CD4-positive, alpha-beta memory T cell (primary cell): ENCODE measurements around the gene RNF121. TPM values are rescaled to one million over a fixed set of nuclear protein-coding genes. Genes with fewer than 3 reads are reported as not detected.
A peak's percentile ranks its signal among the peaks of the same experiment; 100 is the strongest.
"Not testable (repeated sequence)": the region's sequence is repeated elsewhere in the genome, so short reads cannot be mapped to it uniquely, and the experiment has no call there.

ENCODE experiments used
- CTCF ChIA-PET: fragments of 350-600 bp; sonication (Branson Sonifier 250); formaldehyde crosslinking; loops from one replicate; lab custom pipeline; 2021; ENCODE audit warnings: inconsistent platforms; ENCODE audit not compliant: partially characterized antibody; lab: Charles Lee
- POLR2A ChIA-PET: fragments of 350-600 bp; sonication (Branson Sonifier 250); formaldehyde crosslinking; loops from one replicate; lab custom pipeline; 2021; ENCODE audit not compliant: partially characterized antibody; lab: Charles Lee
- DNase-seq, 5 donors: peaks; one replicate each; pipeline versions ENCODE4 v3.0.0 to v3.0.0-alpha.2; 2020 to 2022; ENCODE audit warnings: mixed read lengths in 1 of 5
- H3K27ac ChIP-seq: one replicate; pipeline ENCODE4 v1.7.0; 2013; ENCODE audit warnings: low read depth, low read length
- H3K27me3 ChIP-seq: 2 replicates; pipeline ENCODE4 v1.7.0; 2013; ENCODE audit warnings: mild to moderate bottlenecking, low read length, moderate library complexity; ENCODE audit not compliant: insufficient read depth
- H3K36me3 ChIP-seq: 2 replicates; pipeline ENCODE4 v1.7.0; 2013; ENCODE audit warnings: mild to moderate bottlenecking, low read length, moderate library complexity; ENCODE audit not compliant: insufficient read depth
- H3K4me1 ChIP-seq: 2 replicates; pipeline ENCODE4 v1.7.0; 2013; ENCODE audit warnings: mild to moderate bottlenecking, low read length, moderate library complexity; ENCODE audit not compliant: insufficient read depth
- H3K4me3 ChIP-seq, 2 donors: one replicate each; pipeline ENCODE4 v1.7.0; 2013; ENCODE audit warnings: low read length in 2 of 2, mild to moderate bottlenecking in 1 of 2
- H3K9me3 ChIP-seq, 2 donors: one replicate each; pipeline ENCODE4 v1.7.0; 2013; ENCODE audit warnings: low read length in 2 of 2, control low read depth in 1 of 2; ENCODE audit not compliant: control insufficient read depth in 1 of 2
- H3K27ac Mint-ChIP-seq, 7 donors: one replicate each; pipeline ENCODE4 v1.8.0; 2020 to 2021; ENCODE audit warnings: mixed read lengths in 7 of 7, mild to moderate bottlenecking in 6 of 7, inconsistent platforms in 3 of 7, moderate library complexity in 3 of 7
- H3K27me3 Mint-ChIP-seq, 2 donors: one replicate each; pipeline ENCODE4 v1.8.0; 2020 to 2021; ENCODE audit warnings: mixed read lengths in 2 of 2
- H3K36me3 Mint-ChIP-seq, 2 donors: one replicate each; pipeline ENCODE4 v1.8.0; 2020 to 2021; ENCODE audit warnings: mixed read lengths in 2 of 2, inconsistent platforms in 1 of 2, mild to moderate bottlenecking in 1 of 2
- H3K4me1 Mint-ChIP-seq, 4 donors: one replicate each; pipeline ENCODE4 v1.8.0; 2020 to 2021; ENCODE audit warnings: mixed read lengths in 4 of 4, mild to moderate bottlenecking in 1 of 4
- H3K4me3 Mint-ChIP-seq, 8 donors: one replicate each; pipeline ENCODE4 v1.8.0; 2020 to 2021; ENCODE audit warnings: mixed read lengths in 8 of 8, mild to moderate bottlenecking in 7 of 8, moderate library complexity in 6 of 8, inconsistent platforms in 3 of 8
- H3K9me3 Mint-ChIP-seq, 8 donors: one replicate each; pipeline ENCODE4 v1.8.0; 2020 to 2021; ENCODE audit warnings: mixed read lengths in 8 of 8, mild to moderate bottlenecking in 5 of 8, inconsistent platforms in 3 of 8, moderate library complexity in 1 of 8
- intact Hi-C: fragments of 100-400 bp; cut with micrococcal nuclease; formaldehyde crosslinking; loops from one replicate; pipeline ENCODE4 v1.15.1; 2023
- polyA plus RNA-seq, 2 donors: library from polyadenylated mRNA; unstranded; fragments of 300-500 nt; fragmentation: Illumina TruSeq; gene quantifications; one replicate each; pipeline ENCODE4 v1.2.3, GENCODE V29; 2021
- total RNA-seq, 2 experiments: library from RNA; stranded (reverse); gene quantifications; one replicate each; pipeline ENCODE4 v1.2.3, GENCODE V29; 2021

RNF121 gene
- total RNA-seq (10 to 100 TPM; 28.0 to 33.0 TPM), polyA plus RNA-seq (1 to 10 TPM; 7.5 to 8.2 TPM)

DNA sequence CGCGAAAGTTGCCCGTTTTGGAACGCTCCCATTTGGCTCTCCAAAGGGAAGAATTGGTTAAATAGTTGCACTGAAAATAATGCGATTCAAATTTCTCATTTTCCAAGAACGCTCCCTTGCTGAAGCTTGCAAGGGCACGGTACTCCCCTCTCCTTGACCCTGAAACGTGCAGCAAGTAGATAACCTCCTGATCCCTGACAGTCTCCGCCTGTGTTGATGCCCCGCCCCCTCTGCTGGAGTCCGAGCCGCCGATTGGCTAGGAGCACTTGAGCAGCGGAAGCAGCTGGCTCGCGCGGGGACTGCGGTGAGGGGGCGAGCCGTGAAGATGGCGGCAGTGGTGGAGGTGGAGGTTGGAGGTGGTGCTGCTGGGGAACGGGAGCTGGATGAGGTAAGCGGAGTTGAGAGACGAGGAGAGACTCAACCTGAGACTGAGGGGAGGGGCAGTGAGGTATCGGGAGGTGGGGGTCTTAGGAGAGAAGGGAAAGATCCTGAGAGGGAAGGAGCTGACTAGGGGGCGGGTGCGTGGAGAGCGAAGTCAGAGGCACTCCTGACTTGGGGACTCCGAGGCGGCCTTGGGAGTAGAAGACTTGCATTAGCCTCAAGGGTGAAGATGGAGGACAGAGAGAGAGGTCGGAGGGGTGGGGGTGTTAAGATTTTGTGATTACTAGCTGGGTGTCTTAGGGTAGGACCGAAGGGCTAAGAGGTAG, at the start of gene RNF121:
Gene RNF121 (plus strand): TSS at position 310 of the 707 bp plus-strand sequence. CDS start 16 bp downstream, at position 326.
- intact Hi-C loops: loop anchor here (1.0 to 5.0 kb wide), 7 partner anchors 116 to 503 kb away; partner anchors contain the start of genes ANAPC15, CLPB, LAMTOR1 and LRRC51

DNA sequence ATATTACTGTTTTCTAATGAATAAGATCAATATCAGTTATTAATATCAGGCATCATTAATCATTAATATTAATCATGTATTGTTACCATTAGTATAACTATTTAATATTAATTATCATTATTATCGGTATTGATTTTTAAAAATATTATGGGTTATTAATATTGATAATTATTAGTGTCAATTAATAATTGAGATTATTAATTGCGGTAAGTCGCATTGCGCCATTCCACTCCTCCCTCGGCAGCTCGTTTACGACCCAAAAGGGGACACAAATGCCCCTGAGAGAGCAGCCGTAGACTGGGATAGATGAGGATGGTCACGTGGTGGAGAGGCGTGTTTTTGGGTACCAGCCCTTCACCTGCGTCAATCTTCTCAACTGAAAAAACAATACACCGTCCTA, 43.0 kb upstream of the RNF121 start:
- H3K27ac Mint-ChIP-seq, H3K27me3 Mint-ChIP-seq, CTCF ChIA-PET, H3K4me1 Mint-ChIP-seq, H3K27ac ChIP-seq, POLR2A ChIA-PET, H3K36me3 ChIP-seq, H3K4me3 ChIP-seq, intact Hi-C loops, H3K27me3 ChIP-seq, H3K4me3 Mint-ChIP-seq, H3K9me3 ChIP-seq, DNase-seq, H3K4me1 ChIP-seq, H3K9me3 Mint-ChIP-seq: not testable (repeated sequence)
- H3K36me3 Mint-ChIP-seq: peaks cover 9 to 11% of the 10 kb centered on the region in 2 donors

More for the DNA sequence above, at the start of gene RNF121:
- H3K27me3 ChIP-seq: no peaks in the 10 kb centered on the region
- peak within 1 kb of the TSS; percentile 92 to 96 for H3K4me3 ChIP-seq
- H3K4me1 ChIP-seq: peaks cover 41% of the 10 kb centered on the region
- Mint-ChIP-seq H3K27ac (peak within 1 kb of the TSS; percentile 92 to 100 (median 99)), H3K36me3 (peaks cover 0 to 16% of the 10 kb centered on the region in 2 donors), H3K9me3 (no peaks in the 10 kb centered on the region), H3K4me3 (peak within 1 kb of the TSS; percentile 95 to 100 (median 98)), H3K27me3 (no peaks in the 10 kb centered on the region), H3K4me1 (peaks cover 40 to 59% (median 50%) of the 10 kb centered on the region in 4 donors)
- no peaks in the 10 kb centered on the region for H3K36me3 ChIP-seq
- peak; percentile 96 to 99 (median 96) for DNase-seq
- ChIA-PET CTCF (interaction anchor here (0.6 to 2.1 kb wide), 5 partner anchors 16 to 502 kb away, joined by 3 to 7 read pairs (median 4); no protein-coding TSS in a partner anchor), POLR2A (interaction anchor here (0.9 to 2.9 kb wide), 14 partner anchors 9 to 476 kb away, joined by 3 to 33 read pairs (median 6); partner anchors contain the start of genes ANAPC15, IL18BP, INPPL1 and LAMTOR1)
- H3K9me3 ChIP-seq: no peaks in the 10 kb centered on the region
- H3K27ac ChIP-seq: peak within 1 kb of the TSS; percentile 84

DNA sequence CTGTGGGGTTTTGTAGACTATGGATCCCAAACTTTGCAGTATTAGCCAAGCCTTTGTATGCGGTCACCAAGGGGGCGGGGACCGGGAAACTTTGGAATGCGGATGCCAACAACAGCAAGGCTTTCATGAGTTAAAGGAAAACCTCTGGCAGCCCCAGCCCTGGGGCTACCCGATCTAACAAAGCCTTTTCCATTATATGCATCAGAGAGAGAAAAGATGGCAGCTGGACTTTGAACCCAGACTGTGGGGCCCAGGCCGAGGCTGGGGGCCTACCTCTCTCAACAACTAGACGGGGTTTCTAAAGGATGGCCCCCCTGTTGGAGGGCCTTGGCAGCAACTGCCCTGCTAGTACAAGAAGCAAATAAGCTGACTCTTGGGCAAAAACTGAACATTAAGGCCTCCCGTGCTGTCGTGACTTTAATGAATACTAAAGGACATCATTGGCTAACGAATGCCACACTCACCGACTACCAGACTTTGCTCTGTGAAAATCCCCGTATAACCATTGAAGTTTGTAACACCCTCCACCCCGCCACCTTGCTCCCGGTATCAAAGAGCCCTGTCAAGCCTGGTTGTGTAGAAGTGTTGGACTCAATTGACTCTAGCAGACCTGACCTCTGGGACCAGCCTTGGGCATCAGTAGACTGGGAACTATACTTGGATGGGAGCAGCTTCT, 40.4 kb upstream of the RNF121 start:
- intact Hi-C loops, H3K4me1 ChIP-seq, H3K36me3 ChIP-seq, H3K27me3 Mint-ChIP-seq, DNase-seq, H3K4me3 Mint-ChIP-seq, H3K27me3 ChIP-seq, H3K4me1 Mint-ChIP-seq, H3K27ac ChIP-seq, H3K9me3 ChIP-seq, H3K4me3 ChIP-seq, H3K9me3 Mint-ChIP-seq, CTCF ChIA-PET, POLR2A ChIA-PET, H3K36me3 Mint-ChIP-seq, H3K27ac Mint-ChIP-seq: not testable (repeated sequence)

DNA sequence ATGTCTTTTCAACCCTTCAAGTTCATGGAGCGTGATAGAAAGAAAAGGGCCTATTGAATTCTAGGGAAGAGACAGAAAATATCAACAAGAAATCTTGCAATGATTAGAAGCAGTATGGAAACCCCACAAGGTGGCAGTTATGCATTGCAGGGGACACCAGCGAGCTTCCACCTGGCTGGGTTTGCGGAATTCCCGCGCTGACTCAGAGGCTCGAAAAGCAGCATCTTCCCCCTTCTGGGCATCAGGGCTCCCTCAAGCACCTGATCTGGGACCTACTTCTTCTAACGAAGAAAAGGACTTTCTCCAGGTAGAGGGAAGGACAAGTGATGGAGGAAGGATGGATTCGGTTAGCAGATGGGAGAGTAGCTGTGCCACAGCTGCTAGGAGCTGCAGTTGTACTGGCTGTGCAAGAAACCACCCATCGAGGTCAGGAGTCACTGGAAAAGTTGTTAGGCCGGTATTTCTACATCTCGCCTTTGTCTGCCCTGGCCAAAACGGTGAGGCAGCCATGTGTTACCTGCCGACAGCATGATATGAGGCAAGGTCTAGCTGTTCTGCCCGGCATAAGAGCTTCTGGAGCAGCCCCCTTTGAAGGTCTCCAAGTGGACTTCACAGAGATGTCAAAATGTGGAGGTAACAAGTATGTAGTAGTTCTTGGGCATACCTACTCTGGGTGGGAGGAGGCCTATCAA, 39.5 kb upstream of the RNF121 start:
- H3K4me3 Mint-ChIP-seq, H3K27me3 Mint-ChIP-seq, H3K9me3 ChIP-seq, H3K36me3 ChIP-seq, H3K27ac Mint-ChIP-seq, CTCF ChIA-PET, H3K9me3 Mint-ChIP-seq, H3K36me3 Mint-ChIP-seq, H3K27me3 ChIP-seq, H3K4me1 Mint-ChIP-seq, H3K27ac ChIP-seq, POLR2A ChIA-PET, H3K4me1 ChIP-seq, H3K4me3 ChIP-seq, DNase-seq, intact Hi-C loops: not testable (repeated sequence)

DNA sequence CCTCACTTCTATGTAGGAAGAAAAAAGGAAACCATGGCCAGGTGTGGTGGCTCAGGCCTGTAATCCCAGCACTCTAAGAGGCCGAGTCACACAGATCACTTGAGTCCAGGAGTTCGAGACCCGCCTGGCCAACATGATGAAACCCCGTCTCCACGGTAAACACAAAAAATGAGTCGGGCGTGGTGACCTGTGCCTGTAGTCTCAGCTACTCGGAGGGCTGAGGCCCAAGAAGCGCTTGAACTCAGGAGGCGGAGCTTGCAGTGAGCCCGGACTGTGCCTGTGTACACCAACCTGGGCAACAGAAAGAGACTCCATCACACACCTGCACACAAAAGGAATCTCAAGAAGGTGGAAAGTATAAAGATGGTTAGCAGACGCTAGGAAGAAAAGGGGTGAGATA, 32.9 kb upstream of the RNF121 start:
- Histone ChIP-seq H3K27me3 (no peaks in the 10 kb centered on the region), H3K4me3 (no peak overlapping the region), H3K9me3 (no peaks in the 10 kb centered on the region), H3K36me3 (no peaks in the 10 kb centered on the region), H3K27ac (no peak overlapping the region), H3K4me1 (no peaks in the 10 kb centered on the region)
- Mint-ChIP-seq H3K4me3 (no peak overlapping the region), H3K27me3 (no peaks in the 10 kb centered on the region), H3K9me3 (peaks cover 0 to 8% (median 0%) of the 10 kb centered on the region in 8 donors), H3K27ac (no peak overlapping the region), H3K4me1 (no peaks in the 10 kb centered on the region), H3K36me3 (peaks cover 22 to 40% of the 10 kb centered on the region in 2 donors)
- no peak for DNase-seq
- intact Hi-C loops: no loop called here
- ChIA-PET POLR2A (no interaction called here), CTCF (no interaction called here)

DNA sequence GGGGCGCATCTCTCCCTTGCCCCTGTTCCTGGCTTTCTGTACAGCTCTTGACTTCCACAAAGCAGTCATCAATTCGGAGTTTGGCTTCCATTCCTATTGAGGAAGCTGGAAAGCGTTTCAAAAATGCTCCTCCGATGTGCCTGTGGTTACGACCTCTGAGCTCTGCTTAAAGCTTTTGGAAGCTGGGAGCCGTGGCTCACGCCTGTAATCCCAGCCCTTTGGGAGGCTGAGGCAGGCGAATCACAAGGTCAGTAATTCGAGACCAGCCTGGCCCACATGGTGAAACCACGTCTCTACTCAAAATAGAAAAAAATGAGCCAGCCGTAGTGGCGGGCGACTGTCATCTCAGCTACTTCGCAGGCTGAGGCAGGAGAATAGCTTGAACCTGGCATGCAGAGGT, 27.7 kb upstream of the RNF121 start:
- H3K4me1 Mint-ChIP-seq, H3K4me3 ChIP-seq, H3K27me3 ChIP-seq, H3K4me3 Mint-ChIP-seq, intact Hi-C loops, DNase-seq, H3K9me3 Mint-ChIP-seq, H3K36me3 ChIP-seq, POLR2A ChIA-PET, H3K27ac Mint-ChIP-seq, H3K4me1 ChIP-seq, CTCF ChIA-PET, H3K27ac ChIP-seq, H3K27me3 Mint-ChIP-seq, H3K9me3 ChIP-seq: not testable (repeated sequence)
- H3K36me3 Mint-ChIP-seq: peaks cover 29 to 37% of the 10 kb centered on the region in 2 donors

DNA sequence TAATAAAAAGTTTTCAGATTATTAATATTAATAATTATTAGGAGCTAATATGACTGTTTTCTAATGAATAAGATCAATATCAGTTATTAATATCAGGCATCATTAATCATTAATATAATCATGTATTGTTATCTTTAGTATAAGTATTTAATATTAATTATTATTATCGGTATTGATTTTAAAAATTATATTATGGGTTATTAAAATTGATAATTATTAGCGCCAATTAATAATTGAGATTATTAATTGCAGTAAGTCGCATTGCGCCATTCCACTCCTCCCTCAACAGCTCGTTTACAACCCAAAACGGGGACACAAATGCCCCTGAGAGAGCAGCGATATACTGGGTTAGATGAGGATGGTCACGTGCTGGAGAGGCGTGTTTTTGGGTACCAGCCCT, 20.6 kb upstream of the RNF121 start:
- H3K9me3 Mint-ChIP-seq: no peaks in the 10 kb centered on the region
- H3K27ac ChIP-seq: no peak overlapping the region
- ChIA-PET CTCF (no interaction called here), POLR2A (no interaction called here)
- no peaks in the 10 kb centered on the region for H3K27me3 ChIP-seq
- DNase-seq: no peak
- H3K9me3 ChIP-seq: no peaks in the 10 kb centered on the region
- peaks cover 38 to 58% of the 10 kb centered on the region in 2 donors for H3K36me3 Mint-ChIP-seq
- no peak overlapping the region for H3K4me3 Mint-ChIP-seq
- intact Hi-C loops: no loop called here
- no peak overlapping the region for H3K4me3 ChIP-seq
- H3K36me3 ChIP-seq: no peaks in the 10 kb centered on the region
- no peaks in the 10 kb centered on the region for H3K27me3 Mint-ChIP-seq
- H3K4me1 Mint-ChIP-seq: no peaks in the 10 kb centered on the region
- H3K27ac Mint-ChIP-seq: no peak overlapping the region
- H3K4me1 ChIP-seq: no peaks in the 10 kb centered on the region
